SH-SY5Y (cell line): Measurements from ENCODE around the gene FUT7.

Experiments
- GATA2 ChIP-seq: IDR thresholded peaks from 2 replicates; pipeline ENCODE4 v1.6.1; 2011; ENCODE audit warnings: mild to moderate bottlenecking, low read depth, low read length
- GATA3 ChIP-seq: IDR thresholded peaks from 2 replicates; pipeline ENCODE4 v1.6.1; 2011; ENCODE audit warnings: low read depth, mild to moderate bottlenecking, low read length, moderate library complexity

DNA sequence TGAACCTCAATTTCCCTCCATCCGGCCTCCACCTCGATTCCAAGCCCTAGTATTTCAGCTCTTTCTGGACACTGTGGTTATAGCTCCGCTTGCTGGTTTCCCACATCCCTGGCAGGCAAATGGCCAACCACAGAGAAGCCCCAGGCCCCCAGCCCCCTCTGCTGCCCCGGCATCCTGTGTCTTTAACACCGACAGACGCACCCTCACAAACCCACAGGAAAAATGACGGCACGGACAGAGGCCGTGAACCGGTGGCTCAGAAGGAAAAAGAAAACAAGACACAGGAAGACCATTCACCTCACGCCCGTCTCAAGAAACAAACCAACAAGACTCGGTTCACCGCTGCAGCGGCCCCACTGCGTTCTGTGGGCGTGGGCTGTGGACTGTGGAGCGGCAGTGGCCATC, 34.1 kb downstream of the FUT7 start:
- TF ChIP-seq GATA3 (no peak), GATA2 (no peak)
